Measurements from ENCODE around the gene RNF149. TPM values are rescaled to one million over a fixed set of nuclear protein-coding genes. Genes with fewer than 3 reads are reported as not detected.

RNF149 gene
- total and polyA plus RNA-seq, 3 experiments from 2014 or later: 43.4 to 87.6 (median 43.4) TPM

GRCh38 chr2:101234169-101234938 is 74.1 kb downstream of the RNF149 start:
- no peaks in the 10 kb centered on the region for H3K4me1 Mint-ChIP-seq
- DNase-seq: no peak
- Histone ChIP-seq H3K36me3 (ENCODE audit: insufficient read depth, low read length) (no peaks in the 10 kb centered on the region), H3K9me3 (ENCODE audit: low read length) (no peaks in the 10 kb centered on the region), H3K27me3 (ENCODE audit: insufficient read depth, low read length, poor library complexity, severe bottlenecking) (no peaks in the 10 kb centered on the region), H3K4me3 (ENCODE audit: low read length) (no peak overlapping the region), H3K4me1 (ENCODE audit: insufficient read depth, low read length) (no peaks in the 10 kb centered on the region), H3K27ac (ENCODE audit: low read depth, low read length) (no peak overlapping the region)
- H3K27ac Mint-ChIP-seq: no peak overlapping the region
- ChIA-PET CTCF (interaction anchor here (1.0 kb wide), 1 partner anchor 10 kb away, joined by 3 read pairs; no protein-coding TSS in a partner anchor), POLR2A (no interaction called here)
- no peak overlapping the region for H3K4me3 Mint-ChIP-seq
- H3K36me3 Mint-ChIP-seq: peaks cover 2 to 11% (median 7%) of the 10 kb centered on the region in 3 donors
- H3K9me3 Mint-ChIP-seq: peaks cover 0 to 2% (median 0%) of the 10 kb centered on the region in 5 donors
- peaks cover 0 to 4% of the 10 kb centered on the region in 2 donors for H3K27me3 Mint-ChIP-seq

- Mint-ChIP-seq H3K9me3 (peaks cover 0 to 2% (median 0%) of the 10 kb centered on the region in 5 donors), H3K4me1 (no peaks in the 10 kb centered on the region), H3K27me3 (peaks cover 0 to 4% of the 10 kb centered on the region in 2 donors), H3K4me3 (no peak overlapping the region), H3K27ac (no peak overlapping the region), H3K36me3 (peaks cover 2 to 11% (median 5%) of the 10 kb centered on the region in 3 donors)
- POLR2A ChIA-PET: no interaction called here
- CTCF ChIA-PET: interaction anchor here (1.3 kb wide), 1 partner anchor 10 kb away, joined by 5 read pairs; no protein-coding TSS in a partner anchor
- Histone ChIP-seq H3K4me3 (ENCODE audit: low read length) (no peak overlapping the region), H3K27me3 (ENCODE audit: insufficient read depth, low read length, poor library complexity, severe bottlenecking) (no peaks in the 10 kb centered on the region), H3K27ac (ENCODE audit: low read depth, low read length) (no peak overlapping the region), H3K9me3 (ENCODE audit: low read length) (no peaks in the 10 kb centered on the region), H3K4me1 (ENCODE audit: insufficient read depth, low read length) (no peaks in the 10 kb centered on the region), H3K36me3 (ENCODE audit: insufficient read depth, low read length) (no peaks in the 10 kb centered on the region)
- no peak for DNase-seq
Measured at GRCh38 chr2:101232770-101233169, 75.7 kb downstream of the RNF149 start.

- no peak for DNase-seq
- Histone ChIP-seq H3K4me1 (ENCODE audit: insufficient read depth, low read length) (no peaks in the 10 kb centered on the region), H3K27me3 (ENCODE audit: insufficient read depth, low read length, poor library complexity, severe bottlenecking) (no peaks in the 10 kb centered on the region), H3K27ac (ENCODE audit: low read depth, low read length) (no peak overlapping the region), H3K4me3 (ENCODE audit: low read length) (no peak overlapping the region), H3K36me3 (ENCODE audit: insufficient read depth, low read length) (no peaks in the 10 kb centered on the region), H3K9me3 (ENCODE audit: low read length) (no peaks in the 10 kb centered on the region)
- Mint-ChIP-seq H3K36me3 (peaks cover 2 to 11% (median 4%) of the 10 kb centered on the region in 3 donors), H3K27ac (no peak overlapping the region), H3K4me1 (no peaks in the 10 kb centered on the region), H3K4me3 (no peak overlapping the region), H3K27me3 (peaks cover 0 to 4% of the 10 kb centered on the region in 2 donors), H3K9me3 (peaks cover 0 to 2% (median 0%) of the 10 kb centered on the region in 5 donors)
- POLR2A ChIA-PET: no interaction called here
- CTCF ChIA-PET: interaction anchor here (1.3 kb wide), 1 partner anchor 9 kb away, joined by 5 read pairs; no protein-coding TSS in a partner anchor
Measured at GRCh38 chr2:101231937-101232730, 76.4 kb downstream of the RNF149 start.

- Mint-ChIP-seq H3K27me3 (peaks cover 0 to 4% of the 10 kb centered on the region in 2 donors), H3K9me3 (peaks cover 0 to 2% (median 0%) of the 10 kb centered on the region in 5 donors), H3K27ac (no peak overlapping the region), H3K4me1 (no peaks in the 10 kb centered on the region), H3K36me3 (peaks cover 2 to 8% (median 4%) of the 10 kb centered on the region in 3 donors), H3K4me3 (no peak overlapping the region)
- Histone ChIP-seq H3K4me3 (ENCODE audit: low read length) (no peak overlapping the region), H3K9me3 (ENCODE audit: low read length) (no peaks in the 10 kb centered on the region), H3K27ac (ENCODE audit: low read depth, low read length) (no peak overlapping the region), H3K4me1 (ENCODE audit: insufficient read depth, low read length) (no peaks in the 10 kb centered on the region), H3K27me3 (ENCODE audit: insufficient read depth, low read length, poor library complexity, severe bottlenecking) (no peaks in the 10 kb centered on the region), H3K36me3 (ENCODE audit: insufficient read depth, low read length) (no peaks in the 10 kb centered on the region)
- ChIA-PET CTCF (interaction anchor here (1.3 to 1.4 kb wide), 2 partner anchors 8 to 9 kb away, joined by 3 to 5 read pairs; no protein-coding TSS in a partner anchor), POLR2A (interaction anchor here (0.6 kb wide), 1 partner anchor 80 kb away, joined by 3 read pairs; no protein-coding TSS in a partner anchor)
- no peak for DNase-seq
Measured at GRCh38 chr2:101231240-101231639, 77.3 kb downstream of the RNF149 start.

- Histone ChIP-seq H3K27ac (ENCODE audit: low read depth, low read length) (no peak overlapping the region), H3K27me3 (ENCODE audit: insufficient read depth, low read length, poor library complexity, severe bottlenecking) (no peaks in the 10 kb centered on the region), H3K36me3 (ENCODE audit: insufficient read depth, low read length) (no peaks in the 10 kb centered on the region), H3K9me3 (ENCODE audit: low read length) (no peaks in the 10 kb centered on the region), H3K4me3 (ENCODE audit: low read length) (no peak overlapping the region), H3K4me1 (ENCODE audit: insufficient read depth, low read length) (no peaks in the 10 kb centered on the region)
- CTCF ChIA-PET: interaction anchor here (1.4 kb wide), 1 partner anchor 9 kb away, joined by 3 read pairs; no protein-coding TSS in a partner anchor
- no peak for DNase-seq
- POLR2A ChIA-PET: interaction anchor here (0.6 kb wide), 1 partner anchor 80 kb away, joined by 3 read pairs; no protein-coding TSS in a partner anchor
- Mint-ChIP-seq H3K27ac (no peak overlapping the region), H3K4me1 (peaks cover 0 to under 1% (median 0%) of the 10 kb centered on the region in 3 donors), H3K36me3 (peaks cover 0 to 8% (median 2%) of the 10 kb centered on the region in 3 donors), H3K4me3 (no peak overlapping the region), H3K27me3 (peaks cover 0 to 4% of the 10 kb centered on the region in 2 donors), H3K9me3 (peaks cover 0 to 2% (median 0%) of the 10 kb centered on the region in 5 donors)
Measured at GRCh38 chr2:101230541-101231001, 77.9 kb downstream of the RNF149 start.

Other genes with a start within 250 kb of the RNF149 start
- gene TBC1D8, start 157.3 kb downstream of the RNF149 start, total RNA-seq: under 1 TPM; 0.55 to 0.89 TPM
- gene TBC1D8, start 157.3 kb downstream of the RNF149 start, polyA plus RNA-seq: 0.69 TPM
- gene CNOT11, start 55.8 kb downstream of the RNF149 start, total RNA-seq: 10 to 100 TPM; 60.9 to 67.4 TPM
- 70.0 TPM for gene CNOT11, start 55.8 kb downstream of the RNF149 start, polyA plus RNA-seq
- gene CREG2, start 78.8 kb upstream of the RNF149 start, total RNA-seq: not detected
- not detected for gene CREG2, start 78.8 kb upstream of the RNF149 start, polyA plus RNA-seq
- not detected for gene RFX8, start 166.4 kb upstream of the RNF149 start, total RNA-seq
- gene RFX8, start 166.4 kb upstream of the RNF149 start, polyA plus RNA-seq: not detected

Data from CD8-positive, alpha-beta memory T cell (primary cell).